Measurements from ENCODE around the gene NRTN.
A peak's percentile ranks its signal among the peaks of the same experiment; 100 is the strongest.

NRTN gene

DNA sequence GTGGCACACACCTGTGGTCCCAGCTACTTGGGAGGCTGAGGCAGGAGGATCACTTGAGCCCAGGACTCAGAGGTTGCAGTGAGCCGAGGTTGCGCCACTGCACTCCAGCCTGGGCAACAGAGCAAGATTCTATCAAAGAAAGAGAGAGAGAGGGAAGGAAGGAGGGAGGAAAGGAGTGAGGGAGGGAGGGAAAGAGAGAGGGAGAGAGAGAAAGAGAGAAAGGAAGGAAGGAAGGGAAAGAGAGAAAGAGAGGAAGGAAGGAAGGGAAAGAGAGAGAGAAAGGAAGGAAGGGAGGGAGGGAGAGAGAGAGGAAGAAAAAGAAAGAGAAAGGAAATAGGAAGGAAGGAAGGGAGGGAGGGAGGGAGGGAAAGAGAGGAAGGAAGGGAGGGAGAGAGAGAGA is 12.4 kb downstream of the NRTN start:
- DNase-seq: no peak

DNA sequence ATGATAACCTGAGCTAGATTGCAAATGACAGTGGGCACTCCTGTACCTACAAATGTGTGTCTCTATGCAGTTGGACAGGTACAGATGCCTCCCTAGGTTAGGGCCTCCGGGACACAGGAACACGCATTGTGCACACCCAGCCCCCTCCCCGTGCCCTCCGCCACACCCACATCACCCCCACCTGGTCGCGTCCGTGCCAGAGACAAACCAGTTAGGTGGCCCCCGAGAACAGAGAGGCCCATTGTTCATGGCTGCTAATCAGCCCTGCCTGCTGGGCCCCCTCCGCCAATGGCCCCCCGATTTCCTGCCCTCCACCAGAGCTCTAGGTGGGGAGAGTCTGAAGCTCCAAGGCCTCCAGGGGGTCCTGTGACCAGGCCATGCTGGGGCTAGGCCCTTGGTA is 13.7 kb downstream of the NRTN start:
- DNase-seq: no peak

DNA sequence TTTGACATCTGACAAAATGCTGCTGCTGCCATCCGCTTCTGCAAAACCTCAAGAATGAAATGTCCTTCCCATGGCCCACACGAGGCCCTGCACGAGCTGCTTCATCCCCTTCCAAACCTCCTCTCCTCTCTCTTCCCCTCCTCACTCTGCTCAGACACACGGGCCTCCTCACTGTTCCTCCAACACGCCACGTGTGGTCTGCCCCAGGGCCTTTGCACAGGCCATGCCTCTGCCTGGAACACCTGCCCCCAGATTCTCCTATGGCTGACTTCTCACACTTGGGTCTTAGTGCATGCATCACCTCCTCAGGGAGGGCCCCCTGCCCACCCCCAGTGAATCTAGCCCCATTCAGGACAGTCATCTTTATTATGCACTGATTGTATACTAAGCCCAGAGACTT is 15.9 kb downstream of the NRTN start:
- DNase-seq: no peak

DNA sequence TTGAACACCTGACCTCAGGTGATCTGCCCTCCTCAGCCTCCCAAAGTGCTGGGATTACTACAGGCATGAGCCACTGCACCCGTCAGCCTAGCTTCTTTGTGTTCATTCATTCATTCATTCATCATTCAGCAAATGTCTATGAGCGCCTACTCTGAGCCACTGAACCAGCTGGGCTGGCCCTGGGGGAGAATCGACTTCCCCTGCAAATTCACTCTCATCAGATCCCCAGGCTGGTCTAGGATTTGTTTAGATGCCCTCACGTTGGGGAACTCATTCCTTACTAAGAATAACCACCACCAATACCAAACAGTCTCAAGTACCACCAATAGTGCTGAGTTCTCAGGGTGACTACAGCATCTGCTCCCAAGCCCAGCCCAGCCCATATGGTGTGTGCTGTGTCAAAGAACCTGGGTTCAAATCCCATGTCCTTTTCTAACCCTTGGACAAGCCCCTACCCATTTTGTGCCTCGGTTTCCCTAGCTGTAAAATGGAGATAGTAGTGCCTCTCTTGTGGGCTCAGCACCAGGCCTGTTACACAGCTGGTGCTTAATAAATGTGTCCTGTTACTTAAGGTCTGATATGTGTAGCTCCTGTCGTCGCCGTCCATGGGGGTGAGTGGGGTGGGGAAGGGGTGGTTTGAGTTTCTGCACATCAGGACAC is 16.8 kb downstream of the NRTN start:
- DNase-seq: no peak

DNA sequence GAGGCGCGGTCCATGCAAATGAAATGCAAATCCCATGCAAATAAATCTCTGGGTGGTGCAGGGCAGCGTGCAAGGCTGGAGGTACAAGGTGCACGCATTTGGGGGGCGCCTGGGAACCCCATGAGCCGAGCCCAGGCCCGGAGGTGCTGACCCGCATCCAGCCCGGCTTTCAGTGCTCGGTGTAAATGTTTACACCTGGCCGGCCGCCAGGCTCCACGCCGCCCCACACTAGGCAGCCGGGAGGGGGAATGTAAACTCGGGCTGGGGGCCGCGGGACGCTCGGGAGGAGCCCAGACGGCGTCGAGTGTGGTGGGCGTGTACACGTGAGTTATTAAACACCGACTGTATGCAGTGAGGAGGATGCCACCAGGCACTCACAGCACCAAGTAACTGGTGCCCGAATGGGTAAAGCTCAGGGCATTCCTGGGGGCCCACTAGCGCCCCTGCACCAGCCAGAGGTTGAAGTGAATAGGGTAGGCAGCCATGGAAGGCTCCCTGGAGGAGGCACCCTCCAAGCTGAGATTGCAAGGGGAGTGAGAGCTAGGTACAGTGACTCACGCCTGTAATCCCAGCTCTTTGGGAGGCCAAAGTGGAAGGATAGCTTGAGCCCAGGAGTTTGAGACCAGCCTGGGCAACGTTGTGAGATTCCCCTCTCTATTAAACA is 17.4 kb downstream of the NRTN start:
- no peak for DNase-seq

DNA sequence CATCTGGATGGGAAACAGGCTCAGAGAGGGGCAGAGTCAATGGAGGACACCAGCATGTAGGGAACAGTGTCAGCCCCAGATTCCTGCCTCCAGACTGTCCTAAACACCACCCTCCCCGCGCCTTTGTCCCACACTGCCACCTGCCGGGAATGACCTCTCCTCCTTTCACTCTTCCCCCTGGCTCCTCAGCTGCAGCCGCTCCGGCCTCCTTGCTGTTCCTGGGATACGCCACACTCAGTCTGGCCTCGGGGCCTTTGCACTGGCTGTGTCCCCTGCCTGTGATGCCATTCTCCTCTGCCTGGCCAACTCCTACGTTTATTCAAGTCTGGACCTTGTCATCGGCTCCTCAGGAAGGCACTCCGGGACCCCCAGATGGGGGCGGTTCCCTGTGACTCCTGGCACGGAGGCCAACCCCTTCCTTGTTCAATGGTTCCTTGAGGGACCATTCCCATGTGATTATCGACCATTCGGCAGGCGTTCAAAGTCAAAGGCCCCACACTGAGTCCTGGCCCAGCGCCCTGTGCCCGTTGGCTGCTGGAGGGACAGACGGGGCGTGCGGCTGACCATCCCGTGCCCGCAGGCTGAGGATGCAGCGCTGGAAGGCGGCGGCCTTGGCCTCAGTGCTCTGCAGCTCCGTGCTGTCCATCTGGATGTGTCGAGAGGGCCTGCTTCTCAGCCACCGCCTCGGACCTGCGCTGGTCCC is 18.9 kb downstream of the NRTN start:
- DNase-seq: no peak

DNA sequence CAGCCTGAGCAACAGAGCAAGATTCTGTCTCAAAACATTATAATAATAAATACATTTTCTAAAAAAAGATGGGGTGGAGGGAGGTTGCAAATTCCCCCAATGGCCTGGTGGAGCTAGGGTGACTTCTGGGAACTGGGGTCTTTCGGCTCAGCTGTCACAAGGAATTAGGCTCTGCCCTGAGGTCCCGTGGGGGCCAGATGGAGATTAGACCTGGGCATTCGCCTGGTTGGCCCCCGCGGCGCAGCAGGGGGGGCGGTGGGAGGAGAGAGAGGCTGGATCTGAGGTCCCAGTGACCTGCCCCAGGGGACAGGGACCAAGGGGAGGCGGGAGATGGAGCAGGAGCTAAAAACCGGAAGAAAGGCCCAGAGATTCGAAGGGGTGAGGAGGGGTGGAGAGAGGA is 19.9 kb downstream of the NRTN start:
- no peak for DNase-seq

DNA sequence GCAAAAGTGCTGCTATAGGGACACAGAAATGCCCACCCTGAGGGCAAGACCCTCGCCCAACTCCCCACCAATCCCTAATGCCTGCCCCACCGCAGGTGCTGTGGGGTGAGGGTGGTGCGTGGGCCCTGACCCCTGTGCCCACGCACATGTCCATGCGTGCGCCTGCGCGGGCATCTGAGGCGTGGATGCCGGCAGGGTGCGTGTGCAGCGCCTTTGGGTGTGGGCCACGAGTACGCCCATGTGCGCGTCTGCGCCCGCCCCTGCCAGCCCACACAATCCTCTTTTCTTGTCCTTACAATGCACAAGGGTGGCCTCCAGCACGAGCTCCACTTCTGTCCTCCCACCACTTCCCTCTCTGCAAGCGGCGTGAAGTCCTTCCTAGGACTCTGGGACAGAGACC is 20.3 kb downstream of the NRTN start:
- no peak for DNase-seq

DNA sequence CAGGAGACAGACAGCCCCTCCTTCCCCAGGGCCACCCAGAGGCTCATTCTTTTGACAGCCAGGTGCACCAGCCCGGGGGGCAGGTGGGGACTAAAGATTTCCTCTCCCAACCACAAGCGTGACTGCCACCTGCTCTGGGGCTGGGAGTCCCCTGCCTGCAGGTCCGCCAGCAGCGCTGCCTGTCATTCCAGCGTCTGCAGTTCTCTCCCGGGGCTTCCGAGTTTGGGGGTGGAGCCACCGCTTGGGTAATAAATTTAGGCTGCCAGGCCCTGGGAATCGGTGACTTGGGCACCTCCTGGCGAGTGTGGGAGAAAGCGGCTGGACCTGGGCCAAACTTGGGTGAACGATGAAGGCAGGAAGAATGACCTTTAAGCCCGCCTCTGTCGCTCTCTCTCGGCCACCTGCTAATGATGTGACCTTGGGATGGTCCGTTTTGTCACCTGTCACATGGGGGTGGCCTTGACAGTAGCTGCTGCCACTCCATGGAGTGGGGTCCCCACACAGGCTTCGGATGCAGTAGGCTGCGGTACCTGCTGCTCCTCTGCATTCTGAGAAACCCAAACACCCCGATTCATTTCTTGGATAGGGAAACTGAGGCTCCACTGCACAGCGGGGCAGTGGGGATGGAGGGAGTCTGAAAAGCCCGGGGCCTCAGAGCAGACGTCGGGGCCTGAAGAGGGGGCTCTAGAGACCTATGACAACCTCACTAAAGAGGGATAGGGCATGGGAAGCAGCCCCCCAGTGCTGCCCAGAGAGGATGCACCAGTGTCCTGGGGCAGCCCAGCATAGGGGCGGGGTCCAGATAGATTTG is 21.9 kb downstream of the NRTN start:
- DNase-seq: no peak

DNA sequence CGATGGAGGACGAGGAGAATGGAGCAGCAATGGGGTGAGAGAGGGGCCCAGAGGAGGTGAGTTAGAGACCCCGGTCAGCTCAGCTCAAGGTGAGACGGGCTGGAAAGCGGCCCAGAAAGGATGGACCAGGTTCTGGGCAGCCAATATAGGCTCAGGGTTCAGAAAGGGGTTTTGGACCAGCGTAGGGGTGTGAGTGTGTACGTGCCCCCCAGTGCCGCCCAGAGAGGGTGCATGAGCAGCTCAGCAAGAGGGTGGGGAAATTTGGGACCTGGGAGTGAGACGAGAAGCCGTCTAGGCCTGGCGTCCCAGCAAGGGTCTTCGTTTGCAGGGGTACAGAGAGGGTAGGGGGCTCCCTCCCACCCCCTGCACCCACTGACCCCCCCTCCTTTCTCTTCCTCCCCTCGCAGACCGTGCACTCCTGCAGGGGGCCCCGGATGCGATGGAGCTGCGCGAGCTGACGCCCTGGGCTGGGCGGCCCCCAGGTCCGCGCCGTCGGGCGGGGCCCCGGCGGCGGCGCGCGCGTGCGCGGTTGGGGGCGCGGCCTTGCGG is 22.5 kb downstream of the NRTN start:
- DNase-seq: no peak

DNA sequence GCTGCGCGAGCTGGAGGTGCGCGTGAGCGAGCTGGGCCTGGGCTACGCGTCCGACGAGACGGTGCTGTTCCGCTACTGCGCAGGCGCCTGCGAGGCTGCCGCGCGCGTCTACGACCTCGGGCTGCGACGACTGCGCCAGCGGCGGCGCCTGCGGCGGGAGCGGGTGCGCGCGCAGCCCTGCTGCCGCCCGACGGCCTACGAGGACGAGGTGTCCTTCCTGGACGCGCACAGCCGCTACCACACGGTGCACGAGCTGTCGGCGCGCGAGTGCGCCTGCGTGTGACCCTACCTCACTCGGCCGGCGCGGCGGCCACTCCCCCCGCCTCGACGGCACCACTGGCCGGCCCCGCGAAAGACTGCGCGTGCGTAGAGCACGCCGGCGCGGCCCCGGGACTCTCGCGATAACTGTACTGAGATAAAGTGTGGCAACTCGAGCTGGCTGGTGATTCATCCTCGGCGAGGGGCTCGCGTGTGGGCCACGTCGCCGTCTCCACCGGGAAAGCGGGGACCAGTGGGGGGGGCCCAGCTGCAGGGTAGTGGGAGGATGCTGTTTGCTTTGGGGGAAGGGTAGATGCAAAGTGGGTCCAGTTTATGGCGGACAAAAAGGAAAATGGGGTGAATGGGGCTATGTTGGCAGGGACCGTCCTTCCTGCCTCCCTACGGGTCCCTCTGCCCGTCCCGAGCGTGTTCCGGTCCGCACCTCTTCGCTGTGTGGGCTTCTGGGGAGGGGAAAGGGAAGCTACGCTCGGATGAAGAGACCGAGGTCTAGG is 23.2 kb downstream of the NRTN start:
- DNase-seq: peak; percentile 98

DNA sequence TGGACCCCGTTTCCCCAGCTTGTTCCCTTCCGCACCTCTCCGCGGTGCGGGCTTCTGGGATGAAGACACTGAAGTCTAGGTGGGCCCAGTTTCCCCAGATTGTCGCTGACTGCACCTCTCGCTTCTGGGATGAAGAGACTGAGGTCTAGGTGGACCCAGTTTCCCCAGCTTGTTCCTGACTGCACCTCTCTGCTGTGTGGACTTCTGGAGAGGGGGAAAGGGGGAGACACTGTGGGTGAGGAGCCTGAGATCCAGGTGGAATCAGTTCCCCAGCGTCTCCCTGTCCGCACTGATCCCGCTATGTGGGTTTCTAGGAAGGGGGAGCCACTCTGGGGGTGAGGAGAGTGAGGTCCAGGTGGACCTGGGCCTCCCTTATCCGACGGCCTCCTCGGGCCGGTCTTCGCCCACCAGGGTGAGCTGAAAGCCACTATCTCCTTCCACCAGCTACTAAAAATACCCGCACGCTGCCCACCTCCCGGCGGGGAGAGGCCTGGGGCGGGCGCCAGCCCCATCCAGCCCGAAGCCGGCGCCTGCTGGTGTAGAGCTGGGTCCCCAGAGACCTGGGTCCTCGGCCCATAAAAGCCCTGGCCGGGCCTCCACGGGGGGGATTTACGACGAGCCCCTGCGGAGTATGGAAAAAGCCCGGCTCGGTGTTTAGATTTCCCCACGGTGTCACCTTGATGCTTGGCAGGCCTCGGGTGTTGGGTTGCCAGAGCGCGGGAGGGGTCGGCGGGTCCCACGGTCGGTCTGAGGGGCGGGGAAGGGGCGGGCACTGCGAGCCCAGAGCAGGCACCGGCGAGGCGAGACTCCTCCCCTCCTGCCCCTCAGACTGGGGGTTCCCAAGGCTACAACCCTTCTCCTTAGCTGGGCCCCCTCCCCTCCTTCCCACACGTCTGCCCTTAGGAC is 24.0 kb downstream of the NRTN start:
- DNase-seq: peak; percentile 28

DNA sequence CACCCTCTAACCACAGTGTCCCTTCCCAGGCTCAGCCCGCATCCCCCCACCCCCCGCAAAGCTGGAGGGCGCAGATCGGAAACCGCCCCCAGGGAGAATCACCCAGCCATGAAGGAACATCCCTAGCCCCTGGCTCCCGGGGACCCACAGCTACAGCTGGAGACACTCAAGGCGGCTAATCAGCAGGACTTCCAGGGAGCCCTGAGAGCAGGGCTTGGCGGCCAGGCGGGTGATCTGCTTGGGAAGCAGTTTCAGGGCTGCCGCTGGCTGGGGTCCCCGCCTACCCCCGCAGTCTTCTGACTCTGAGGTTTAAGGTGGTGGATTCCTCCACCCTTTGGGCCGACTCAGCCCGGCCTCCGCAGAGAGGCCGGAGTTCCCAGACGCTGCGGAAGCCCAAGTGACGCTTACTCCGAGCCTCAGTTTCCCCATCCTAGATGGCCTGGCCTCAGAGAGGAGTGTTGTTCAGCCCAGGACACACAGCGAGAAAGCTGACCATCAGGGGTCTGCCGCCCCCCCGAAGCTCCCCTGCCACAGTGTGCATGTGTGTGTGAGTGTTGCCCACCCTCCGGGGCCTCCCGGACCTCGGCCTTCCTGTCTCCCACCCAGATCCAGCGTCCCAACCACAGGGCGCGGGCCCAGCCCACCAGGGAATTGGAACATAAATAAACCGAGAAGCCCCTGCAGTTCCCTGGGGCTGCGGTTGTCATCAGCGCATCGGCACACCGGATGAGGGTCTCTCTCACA is 24.9 kb downstream of the NRTN start:
- DNase-seq: no peak

DNA sequence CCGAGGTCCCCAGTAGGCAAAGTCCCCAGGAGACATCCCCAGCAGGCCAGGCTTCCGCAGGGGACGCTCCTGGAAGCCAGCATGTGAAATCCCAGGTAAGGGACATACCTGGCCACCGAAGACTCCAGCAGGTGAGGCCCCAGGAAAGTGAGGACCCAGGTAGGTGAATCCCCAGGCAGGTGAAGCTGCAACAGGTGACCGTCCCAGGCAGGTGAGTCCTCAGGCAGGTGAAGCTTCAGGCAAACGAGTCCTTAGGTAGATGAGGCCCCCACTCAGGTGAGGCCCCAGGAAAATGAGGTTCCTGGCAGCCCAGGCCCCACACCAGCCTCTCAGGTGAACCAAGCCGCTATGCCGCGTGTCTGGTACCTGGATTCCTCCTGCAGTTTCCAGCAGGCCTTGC is 26.3 kb downstream of the NRTN start:
- no peak for DNase-seq

DNA sequence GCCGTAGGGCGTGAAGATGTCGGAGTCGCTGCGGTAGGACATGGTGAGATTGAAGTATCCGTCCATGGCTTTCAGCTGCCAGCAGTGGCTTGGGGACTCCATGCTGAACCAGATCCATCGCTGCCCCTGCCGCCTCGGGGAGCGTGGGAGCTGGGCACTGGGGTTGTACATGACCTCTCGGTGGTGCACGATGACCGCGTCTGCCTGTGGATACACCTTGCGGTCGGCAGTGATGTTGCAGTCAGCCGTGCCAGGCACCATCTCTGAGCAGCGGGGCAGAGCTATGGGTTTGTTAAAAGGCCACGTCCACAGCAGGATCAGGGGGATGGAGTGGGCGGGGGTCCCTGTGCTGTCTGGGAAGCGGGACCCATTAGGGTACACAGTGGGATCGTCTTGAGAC is 27.2 kb downstream of the NRTN start:
- DNase-seq: no peak

DNA sequence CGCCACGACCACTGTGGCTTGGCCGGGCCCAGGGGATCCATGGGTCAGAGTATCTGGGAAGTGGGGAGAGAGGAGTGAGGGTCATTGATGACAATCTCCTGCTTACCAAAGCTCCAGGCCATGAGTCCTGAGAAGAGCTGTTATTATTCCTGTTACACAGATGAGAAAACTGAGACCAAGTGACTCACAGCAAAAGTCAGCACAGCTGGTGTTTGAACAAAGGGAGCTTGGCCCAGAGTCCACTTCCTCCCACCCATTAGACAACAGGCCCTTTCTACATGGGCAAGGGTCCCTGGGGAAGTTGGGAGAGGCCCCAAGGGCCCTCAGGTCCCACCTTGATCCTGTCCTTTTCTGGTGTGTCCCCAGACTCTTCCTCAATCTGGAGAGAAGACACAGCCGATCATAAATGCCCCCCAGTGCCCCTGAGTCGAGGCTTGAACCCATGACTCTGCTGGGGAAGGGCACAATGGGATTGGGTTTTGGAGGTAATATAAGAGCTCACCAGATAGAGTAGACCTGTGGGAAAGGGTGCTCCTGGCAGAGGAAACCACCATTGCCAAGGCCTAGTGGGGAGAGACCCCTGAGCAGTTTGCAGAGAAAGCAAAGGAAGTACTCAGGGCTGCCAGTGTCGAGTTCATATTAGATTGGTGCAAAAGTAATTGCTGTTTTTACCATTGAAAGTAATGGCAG is 27.8 kb downstream of the NRTN start:
- no peak for DNase-seq

DNA sequence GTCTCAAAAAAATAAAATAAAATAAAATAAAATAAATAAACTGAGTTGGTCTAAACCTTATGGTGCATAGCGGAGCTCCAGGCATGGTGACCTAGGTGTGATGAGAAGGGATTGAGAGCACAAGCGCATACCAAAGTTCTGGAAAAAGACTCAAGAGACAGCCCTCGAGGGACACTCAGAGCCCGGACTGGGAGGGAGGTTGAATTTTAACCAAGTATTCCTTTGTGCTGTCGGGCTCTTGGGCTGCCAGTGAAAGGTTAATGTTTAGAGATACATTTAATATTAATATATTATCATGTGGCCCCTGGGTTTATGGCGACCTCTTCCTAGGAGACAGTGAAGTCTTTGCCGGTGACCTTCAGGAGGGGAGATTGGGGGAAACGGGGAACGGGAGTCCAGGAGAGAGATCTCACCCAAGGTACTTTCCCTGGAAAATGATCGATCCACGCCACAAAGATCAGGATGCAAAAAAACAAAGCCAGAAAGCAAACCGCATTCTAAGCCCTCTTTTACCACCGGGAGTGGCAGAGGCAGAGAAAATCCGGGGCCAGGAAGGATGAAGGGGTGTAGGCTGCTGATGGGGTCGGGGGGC is 33.0 kb downstream of the NRTN start:
- DNase-seq: no peak

DNA sequence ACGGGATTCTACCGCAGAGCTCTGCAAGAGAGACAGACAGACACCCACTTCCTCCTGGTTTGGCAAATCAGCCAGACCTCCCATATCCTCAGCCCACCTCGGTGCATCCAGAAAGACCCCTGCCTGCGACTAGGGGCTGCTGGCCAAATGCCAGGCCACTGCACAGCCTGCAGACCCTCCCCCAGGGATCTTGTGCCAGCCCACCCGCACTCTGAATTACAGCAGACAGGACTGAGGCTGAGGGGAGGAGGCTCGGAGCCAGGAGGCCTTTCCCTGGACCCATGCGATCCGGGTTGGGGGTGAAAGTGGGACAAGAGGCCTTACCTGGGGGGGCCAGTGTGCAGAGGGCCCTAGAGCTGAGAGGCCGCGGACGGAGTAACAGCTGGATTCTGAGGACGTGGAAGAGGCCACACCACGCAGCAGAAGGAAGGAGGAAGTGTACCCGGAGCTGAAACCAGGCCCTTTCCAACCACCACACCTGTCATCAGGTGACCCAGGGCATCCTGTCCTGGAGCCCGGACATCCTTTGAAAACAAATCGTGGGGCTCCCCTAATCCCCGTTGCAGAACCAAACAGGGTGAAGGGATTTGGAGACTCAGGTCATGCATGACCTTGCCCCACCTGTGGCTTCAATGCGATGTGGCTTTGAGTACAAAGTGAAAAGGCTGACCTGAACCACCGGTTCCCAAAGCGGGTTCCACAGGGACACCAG is 33.6 kb downstream of the NRTN start:
- no peak for DNase-seq
